K562 (cell line): Measurements from ENCODE around the gene MAP3K20. TPM values are rescaled to one million over a fixed set of nuclear protein-coding genes. Genes with fewer than 3 reads are reported as not detected.

Source experiments
- ATAC-seq: fragments of 200-7000 bp; cut with Tn5 transposase; 3 replicates; pipeline ENCODE4 v1.9.1; 2020; ENCODE audit warnings: moderate library complexity
- BruUV-seq: library from RNA; stranded (reverse); fragments of 400-500 nt; replicated peaks from 2 replicates; lab custom pipeline; 2021; lab: Mats Ljungman, UMichigan
- CTCF ChIA-PET: fragments of 300-600 bp; formaldehyde crosslinking; extraction: SDS; loops from one replicate; lab custom pipeline; 2021; ENCODE audit warnings: low intra/inter-chr PET ratio; lab: Yijun Ruan, JAX
- POLR2A ChIA-PET: fragments of 300-600, 350-650 bp; sonication (Branson Sonifier 250); formaldehyde crosslinking; extraction: SDS; loops from one replicate; lab custom pipeline; 2021; ENCODE audit warnings: antibody characterized with exemption, inconsistent platforms; lab: Yijun Ruan, JAX
- DNase-seq, 4 experiments: peaks; one replicate each; pipeline versions ENCODE4 v3.0.0 to v3.0.0-alpha.2; 2011 to 2018; ENCODE audit warnings: low spot score in 3 of 4, mixed read lengths in 3 of 4; ENCODE audit errors: extremely low read depth in 1 of 4
- FAIRE-seq: peaks from 2 replicates; lab custom pipeline; 2011; peaks lifted over from hg19 to GRCh38; lab: Jason Lieb, UNC
- H2AFZ ChIP-seq: 2 replicates; pipeline ENCODE4 v1.6.0; 2011; ENCODE audit warnings: low read depth, low read length, control low read depth, inconsistent platforms
- H3K27ac ChIP-seq: fragments of 200-600 bp; 3 replicates; pipeline ENCODE4 v1.8.0; 2011; ENCODE audit warnings: low read depth, mild to moderate bottlenecking, control low read depth, inconsistent platforms, low read length, moderate library complexity, mixed read lengths; ENCODE audit errors: extremely low read depth
- H3K27me3 ChIP-seq, 2 experiments: fragments of 300-600 bp in 1 of 2; 2 replicates in 1 of 2; 3 replicates in 1 of 2; pipeline versions ENCODE4 v1.6.0 to v1.8.0; 2011; ENCODE audit warnings: inconsistent platforms in 2 of 2, low read length in 2 of 2, mild to moderate bottlenecking in 1 of 2, mixed read lengths in 1 of 2, moderate library complexity in 1 of 2; ENCODE audit not compliant: control insufficient read depth in 2 of 2, insufficient read depth in 2 of 2
- H3K36me3 ChIP-seq: fragments of 300-600 bp; 3 replicates; pipeline ENCODE4 v1.8.0; 2011; ENCODE audit warnings: mild to moderate bottlenecking, low read length, inconsistent platforms; ENCODE audit not compliant: control insufficient read depth, insufficient read depth
- H3K4me1 ChIP-seq, 2 experiments: fragments of 200-600 bp in 1 of 2; replicated peaks in 1 of 2; 2 replicates in 1 of 2; 3 replicates in 1 of 2; pipeline versions ENCODE4 v1.5.1 to v1.8.0; 2011; ENCODE audit warnings: inconsistent platforms in 2 of 2, low read length in 2 of 2, mild to moderate bottlenecking in 1 of 2, mixed read lengths in 1 of 2, moderate library complexity in 1 of 2; ENCODE audit not compliant: control insufficient read depth in 2 of 2, insufficient read depth in 2 of 2
- H3K4me2 ChIP-seq: 2 replicates; pipeline ENCODE4 v1.6.1; 2011; ENCODE audit warnings: low read length, control low read depth, inconsistent platforms, mixed read lengths; ENCODE audit not compliant: insufficient read depth
- H3K4me3 ChIP-seq: fragments of 200-600 bp; sonication (generic), shearing (Covaris generic); 2 replicates; pipeline ENCODE4 v1.5.1; 2016; ENCODE audit warnings: control low read depth, inconsistent platforms
- H3K79me2 ChIP-seq: fragments of 200-600 bp; 3 replicates; pipeline ENCODE4 v1.8.0; 2011; ENCODE audit warnings: low read length, inconsistent platforms; ENCODE audit not compliant: control insufficient read depth, insufficient read depth
- H3K9ac ChIP-seq, 2 experiments: 2 replicates each; pipeline versions ENCODE4 v1.6.0 to v1.6.1; 2011; ENCODE audit warnings: low read depth in 2 of 2, low read length in 2 of 2, control low read depth in 1 of 2, inconsistent platforms in 1 of 2, mild to moderate bottlenecking in 1 of 2, mixed read lengths in 1 of 2; ENCODE audit not compliant: insufficient read depth in 1 of 2
- H3K9me1 ChIP-seq: one replicate; pipeline ENCODE4 v1.6.0; 2011; ENCODE audit warnings: inconsistent platforms, mild to moderate bottlenecking, low read length, moderate library complexity; ENCODE audit not compliant: control insufficient read depth, insufficient read depth
- H3K9me3 ChIP-seq: replicated peaks from 2 replicates; pipeline ENCODE4 v1.5.1; 2011; ENCODE audit warnings: low read depth, low read length, inconsistent platforms; ENCODE audit not compliant: control insufficient read depth, insufficient read depth
- H4K20me1 ChIP-seq: replicated peaks from 2 replicates; pipeline ENCODE4 v1.6.1; 2011; ENCODE audit warnings: low read length, inconsistent platforms, mixed read lengths; ENCODE audit not compliant: control insufficient read depth, insufficient read depth
- SMC3 ChIP-seq: conservative IDR thresholded peaks from 2 replicates; pipeline ENCODE4 v1.6.1; 2011; ENCODE audit warnings: low read depth, low read length, improper control_type of control experiment; ENCODE audit not compliant: insufficient read depth
- WGBS: fragments of 100-300 bp; shearing (Covaris generic); methylation state at CpG from one replicate; pipeline ENCODE4 v1.1.6; 2016; ENCODE audit warnings: low coverage, mixed read lengths; ENCODE audit not compliant: insufficient coverage; ENCODE audit errors: missing lambda C conversion rate; 5-methylcytosine and 5-hydroxymethylcytosine counted together
- in situ Hi-C: fragments of 300-500 bp; cut with MboI; formaldehyde crosslinking; loops from 4 replicates; pipeline ENCODE4 v1.15.0; 2018; ENCODE audit warnings: inconsistent platforms, mixed read lengths
- intact Hi-C: fragments of 100-400 bp; cut with micrococcal nuclease; formaldehyde crosslinking; loops from 2 replicates; pipeline ENCODE4 v1.14.2; 2022
- polyA plus RNA-seq, 8 experiments: library from polyadenylated mRNA; depleted of rRNA in 4 of 8; stranded (reverse) in 5 of 8; unstranded in 3 of 8; fragments of >200 nt; fragmentation: Nextera tagmentation in 2 of 8; fragmentation: Illumina TruSeq in 1 of 8; extraction: Ambion mirVana in 2 of 8; extraction: Trizol in 1 of 8; gene quantifications; 2 replicates each; pipeline versions ENCODE4 v1.2.1 to v1.2.3, GENCODE V29; 2011 to 2014; ENCODE audit warnings: inconsistent platforms in 1 of 8, missing spikeins in 1 of 8
- total RNA-seq, 7 experiments: library from RNA; depleted of rRNA in 6 of 7; stranded (reverse); fragments of >200 nt in 6 of 7; fragmentation: Illumina TruSeq in 2 of 7; extraction: Trizol in 2 of 7; gene quantifications; 2 replicates each; pipeline versions ENCODE4 v1.2.1 to v1.2.3, GENCODE V29; 2011 to 2021; ENCODE audit warnings: low replicate concordance in 1 of 7
- TF ChIP-seq, protein P1 (sequence below), 3 experiments: IDR thresholded peaks in 2 of 3; conservative IDR thresholded peaks in 1 of 3; 2 replicates each; pipeline ENCODE4 v1.5.1; 2011 to 2012; ENCODE audit warnings: low read length in 3 of 3, mild to moderate bottlenecking in 3 of 3, control low read depth in 2 of 3, improper control_type of control experiment in 1 of 3, inconsistent platforms in 1 of 3, low read depth in 1 of 3, mixed read lengths in 1 of 3, moderate library complexity in 1 of 3; ENCODE audit not compliant: insufficient read depth in 2 of 3

Gene MAP3K20
- total and polyA plus RNA-seq, 9 of the 15 experiments (the other 6 are each of a cell fraction or from before 2014, with no cell fraction given): 9.8 to 34.2 (median 27.3) TPM

DNA sequence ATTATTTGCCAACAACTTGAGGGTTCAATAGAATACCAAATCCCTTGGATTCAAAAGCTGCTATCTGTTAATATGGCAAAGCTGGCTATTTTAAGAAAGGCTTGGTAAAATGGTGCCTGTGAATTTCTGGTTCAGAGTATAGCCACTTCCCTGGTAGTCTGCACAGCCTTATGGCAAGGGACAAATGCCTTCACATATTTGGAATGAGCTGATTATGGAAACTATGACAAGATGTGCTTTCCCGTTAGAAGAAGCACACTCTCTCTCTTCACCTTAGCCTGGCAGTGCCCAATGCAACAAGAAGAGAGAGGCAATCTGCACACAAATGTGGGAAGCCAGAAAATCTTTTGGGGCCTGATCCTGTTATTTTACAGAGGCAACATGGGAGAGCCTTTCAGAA is 47.5 kb upstream of the MAP3K20 start:
- H3K27ac ChIP-seq: no peak overlapping the region
- intact Hi-C loops (loop anchor here (5.0 to 10.0 kb wide), 2 partner anchors 419 to 1317 kb away; no protein-coding TSS in a partner anchor), in situ Hi-C loops (loop anchor here (5.0 kb wide), 1 partner anchor 184 kb away; no protein-coding TSS in a partner anchor)
- FAIRE-seq: no peak
- H3K27me3 ChIP-seq: peaks cover 33 to 39% of the 10 kb centered on the region in 2 experiments
- H2AFZ ChIP-seq: no peak overlapping the region
- BruUV-seq: no TSS peak
- H3K79me2 ChIP-seq: no peaks in the 10 kb centered on the region
- H3K4me3 ChIP-seq: no peak overlapping the region
- WGBS: 4% methylated on average over 1 of the region's 1 CpG
- TF ChIP-seq, protein P1, sequence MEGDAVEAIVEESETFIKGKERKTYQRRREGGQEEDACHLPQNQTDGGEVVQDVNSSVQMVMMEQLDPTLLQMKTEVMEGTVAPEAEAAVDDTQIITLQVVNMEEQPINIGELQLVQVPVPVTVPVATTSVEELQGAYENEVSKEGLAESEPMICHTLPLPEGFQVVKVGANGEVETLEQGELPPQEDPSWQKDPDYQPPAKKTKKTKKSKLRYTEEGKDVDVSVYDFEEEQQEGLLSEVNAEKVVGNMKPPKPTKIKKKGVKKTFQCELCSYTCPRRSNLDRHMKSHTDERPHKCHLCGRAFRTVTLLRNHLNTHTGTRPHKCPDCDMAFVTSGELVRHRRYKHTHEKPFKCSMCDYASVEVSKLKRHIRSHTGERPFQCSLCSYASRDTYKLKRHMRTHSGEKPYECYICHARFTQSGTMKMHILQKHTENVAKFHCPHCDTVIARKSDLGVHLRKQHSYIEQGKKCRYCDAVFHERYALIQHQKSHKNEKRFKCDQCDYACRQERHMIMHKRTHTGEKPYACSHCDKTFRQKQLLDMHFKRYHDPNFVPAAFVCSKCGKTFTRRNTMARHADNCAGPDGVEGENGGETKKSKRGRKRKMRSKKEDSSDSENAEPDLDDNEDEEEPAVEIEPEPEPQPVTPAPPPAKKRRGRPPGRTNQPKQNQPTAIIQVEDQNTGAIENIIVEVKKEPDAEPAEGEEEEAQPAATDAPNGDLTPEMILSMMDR (IDR thresholded peaks at IDR 0.05 in 2 of 3, conservative IDR thresholded peaks at IDR 0.05 in 1 of 3; ENCODE audit: insufficient read depth in 2 of 3, low read depth in 1 of 3, low read length in 3 of 3): 0 out of 6 replicates have a peak, but pooled peaks of 1 of the 3 experiments have one; percentile 2
- no peak for TF ChIP-seq SMC3
- no peak for ATAC-seq
- CTCF ChIA-PET: interaction anchor here (0.9 to 4.5 kb wide), 6 partner anchors 179 to 421 kb away, joined by 3 to 79 read pairs (median 6); no protein-coding TSS in a partner anchor
- no peak overlapping the region for H3K9ac ChIP-seq
- POLR2A ChIA-PET: interaction anchor here (0.9 to 1.4 kb wide), 4 partner anchors 22 to 373 kb away, joined by 3 to 5 read pairs (median 3); no protein-coding TSS in a partner anchor
- H3K4me1 ChIP-seq: no peaks in the 10 kb centered on the region
- H3K9me1 ChIP-seq: no peaks in the 10 kb centered on the region
- no peaks in the 10 kb centered on the region for H3K36me3 ChIP-seq
- DNase-seq: no peak
- H4K20me1 ChIP-seq: no peaks in the 10 kb centered on the region
- H3K4me2 ChIP-seq: no peak overlapping the region
- H3K9me3 ChIP-seq: no peaks in the 10 kb centered on the region
